Activated CD8-positive, alpha-beta T cell treated with anti-CD3 and anti-CD28 coated beads for 36 hours (primary cell): ENCODE measurements around the gene ENTPD5. TPM values are rescaled to one million over a fixed set of nuclear protein-coding genes. Genes with fewer than 3 reads are reported as not detected.

Experiments
- ATAC-seq: fragments of 200-7000 bp; cut with Tn5 transposase; one replicate; pipeline ENCODE4 v1.10.0; 2021; ENCODE audit warnings: mild to moderate bottlenecking, moderate library complexity
- CTCF ChIA-PET: fragments of 350-600 bp; sonication (Branson Sonifier 250); formaldehyde crosslinking; loops from one replicate; lab custom pipeline; 2021; ENCODE audit warnings: antibody characterized with exemption; lab: Charles Lee
- POLR2A ChIA-PET: fragments of 350-600 bp; sonication (Branson Sonifier 250); formaldehyde crosslinking; loops from one replicate; lab custom pipeline; 2021; ENCODE audit warnings: antibody characterized with exemption; lab: Charles Lee
- DNase-seq: peaks from one replicate; pipeline ENCODE4 v3.0.0-alpha.2; 2020
- H3K27ac Mint-ChIP-seq: one replicate; pipeline ENCODE4 v1.8.0; 2021; ENCODE audit warnings: mild to moderate bottlenecking, mixed read lengths
- H3K27me3 Mint-ChIP-seq: one replicate; pipeline ENCODE4 v1.8.0; 2021; ENCODE audit warnings: mixed read lengths
- H3K36me3 Mint-ChIP-seq: one replicate; pipeline ENCODE4 v1.8.0; 2021; ENCODE audit warnings: low read depth, mixed read lengths
- H3K4me1 Mint-ChIP-seq: one replicate; pipeline ENCODE4 v1.8.0; 2021; ENCODE audit warnings: low read depth, mixed read lengths
- H3K4me3 Mint-ChIP-seq: one replicate; pipeline ENCODE4 v1.8.0; 2021; ENCODE audit warnings: mild to moderate bottlenecking, moderate library complexity, mixed read lengths
- H3K9me3 Mint-ChIP-seq: one replicate; pipeline ENCODE4 v1.8.0; 2021; ENCODE audit warnings: mixed read lengths
- CTCF ChIP-seq: fragments of 200-600 bp; IDR thresholded peaks from one replicate; pipeline ENCODE4 v1.8.0; 2022; ENCODE audit warnings: antibody characterized with exemption, mild to moderate bottlenecking
- intact Hi-C: fragments of 100-400 bp; cut with micrococcal nuclease; formaldehyde crosslinking; loops from one replicate; pipeline ENCODE4 v1.10.0; 2022
- total RNA-seq, 2 experiments: library from RNA; stranded (reverse); gene quantifications; one replicate each; pipeline ENCODE4 v1.2.3, GENCODE V29; 2021

The ENTPD5 gene
- total RNA-seq, 2 experiments from 2014 or later = 11.9 to 13.9 TPM

- intact Hi-C loops = no loop called here
- H3K9me3 Mint-ChIP-seq = no peaks in the 10 kb centered on the region
- peak overlapping the region; percentile 94 for H3K4me3 Mint-ChIP-seq
- H3K27ac Mint-ChIP-seq = peak overlapping the region; percentile 77
- ATAC-seq = no peak
- no peaks in the 10 kb centered on the region for H3K27me3 Mint-ChIP-seq
- ChIA-PET CTCF (interaction anchor here (1.0 to 1.4 kb wide), 2 partner anchors 18 to 237 kb away, joined by 3 to 4 read pairs; no protein-coding TSS in a partner anchor), POLR2A (no interaction called here)
- no peaks in the 10 kb centered on the region for H3K36me3 Mint-ChIP-seq
- no peak for TF ChIP-seq CTCF
- DNase-seq = peak; percentile 5
- peaks cover 11% of the 10 kb centered on the region for H3K4me1 Mint-ChIP-seq
These were observed 485 bp upstream of the ENTPD5 start for GRCh38 chr14:74019408-74020137.

- Mint-ChIP-seq H3K4me1 (peaks cover 11% of the 10 kb centered on the region), H3K27ac (peak overlapping the region; percentile 94), H3K27me3 (no peaks in the 10 kb centered on the region), H3K9me3 (no peaks in the 10 kb centered on the region), H3K4me3 (peak overlapping the region; percentile 94), H3K36me3 (peaks cover 4% of the 10 kb centered on the region)
- DNase-seq (no peak), ATAC-seq (peak; percentile 31)
- no peak for TF ChIP-seq CTCF
- ChIA-PET POLR2A (interaction anchor here (0.7 to 1.2 kb wide), 4 partner anchors 20 to 131 kb away, joined by 3 read pairs; partner anchors contain the start of gene ZNF410), CTCF (no interaction called here)
- intact Hi-C loops = no loop called here
These were observed 908 bp downstream of the ENTPD5 start for GRCh38 chr14:74018174-74018585.

- intact Hi-C loops = no loop called here
- TF ChIP-seq CTCF = no peak
- Mint-ChIP-seq H3K9me3 (no peaks in the 10 kb centered on the region), H3K27ac (no peak overlapping the region), H3K4me3 (no peak overlapping the region), H3K27me3 (no peaks in the 10 kb centered on the region), H3K36me3 (peaks cover 7% of the 10 kb centered on the region), H3K4me1 (peaks cover 11% of the 10 kb centered on the region)
- ATAC-seq (no peak), DNase-seq (no peak)
- CTCF ChIA-PET = interaction anchor here (0.7 kb wide), 1 partner anchor 9 kb away, joined by 3 read pairs; no protein-coding TSS in a partner anchor
- POLR2A ChIA-PET = no interaction called here
These were observed 3.1 kb downstream of the ENTPD5 start for GRCh38 chr14:74015963-74016362.

GRCh38 chr14:74015176-74015575, 3.9 kb downstream of the ENTPD5 start:
- H3K4me1 Mint-ChIP-seq = peaks cover 11% of the 10 kb centered on the region
- no peaks in the 10 kb centered on the region for H3K27me3 Mint-ChIP-seq
- intact Hi-C loops = no loop called here
- CTCF ChIA-PET = no interaction called here
- H3K36me3 Mint-ChIP-seq = peaks cover 9% of the 10 kb centered on the region
- no peak overlapping the region for H3K4me3 Mint-ChIP-seq
- no peak overlapping the region for H3K27ac Mint-ChIP-seq
- POLR2A ChIA-PET = no interaction called here
- no peaks in the 10 kb centered on the region for H3K9me3 Mint-ChIP-seq
- no peak for DNase-seq
- no peak for TF ChIP-seq CTCF
- no peak for ATAC-seq

- TF ChIP-seq CTCF = no peak
- intact Hi-C loops = no loop called here
- no peak overlapping the region for H3K27ac Mint-ChIP-seq
- H3K4me1 Mint-ChIP-seq = peaks cover 5% of the 10 kb centered on the region
- no peaks in the 10 kb centered on the region for H3K27me3 Mint-ChIP-seq
- ATAC-seq = no peak
- POLR2A ChIA-PET = no interaction called here
- H3K9me3 Mint-ChIP-seq = no peaks in the 10 kb centered on the region
- no peak overlapping the region for H3K4me3 Mint-ChIP-seq
- no peak for DNase-seq
- CTCF ChIA-PET = interaction anchor here (1.4 kb wide), 1 partner anchor 11 kb away, joined by 4 read pairs; no protein-coding TSS in a partner anchor
- peaks cover 11% of the 10 kb centered on the region for H3K36me3 Mint-ChIP-seq
These were observed 4.8 kb downstream of the ENTPD5 start for GRCh38 chr14:74014299-74014698.
